ENCODE results near the gene EVI5. TPM values are rescaled to one million over a fixed set of nuclear protein-coding genes. Genes with fewer than 3 reads are reported as not detected.
A peak's percentile ranks its signal among the peaks of the same experiment; 100 is the strongest.

The EVI5 gene
- total and polyA plus RNA-seq, 8 donors: 1.8 to 200 (median 52.0) TPM

DNA sequence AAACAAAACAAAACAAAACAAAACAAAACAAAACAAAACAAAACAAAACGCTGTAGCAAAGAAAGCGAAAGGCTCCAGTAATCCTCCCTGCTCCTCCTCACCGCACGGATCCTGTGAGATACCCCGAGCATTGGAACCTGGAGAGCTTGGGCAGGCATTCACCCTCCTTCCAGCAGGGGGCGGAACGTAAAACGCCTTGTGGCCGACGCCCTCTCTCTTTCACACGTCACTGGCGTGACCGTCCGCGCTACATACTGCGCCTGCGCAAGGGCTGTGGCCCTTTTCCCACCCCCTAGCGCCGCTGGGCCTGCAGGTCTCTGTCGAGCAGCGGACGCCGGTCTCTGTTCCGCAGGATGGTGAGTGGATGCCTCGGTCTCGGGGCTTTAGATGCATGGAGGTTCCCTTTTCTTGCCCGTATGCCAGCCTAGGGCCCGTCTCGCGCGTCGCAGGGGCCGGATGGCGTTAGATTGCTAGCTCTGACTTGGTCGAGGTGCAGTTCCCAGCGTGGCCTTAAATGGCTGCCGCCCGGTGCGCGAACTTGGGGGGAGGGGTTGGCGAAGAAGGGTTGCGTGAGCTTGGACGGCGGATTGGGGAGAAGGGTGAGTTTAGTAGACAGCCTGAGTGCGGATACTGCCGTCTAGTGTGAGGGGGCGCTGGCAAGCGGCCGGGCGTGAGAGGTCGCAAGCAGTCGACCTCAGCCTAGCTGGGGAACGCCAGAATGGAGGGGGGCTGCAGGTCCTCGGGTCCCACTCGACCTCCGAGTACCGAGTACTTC is 47.0 kb upstream of the EVI5 start, which contains the start of gene RPL5:
Gene RPL5 (plus strand): TSS at position 279 of the 775 bp plus-strand sequence. CDS start 75 bp downstream, at position 354.
- intact Hi-C loops (cut with DNase I; ENCODE audit: low total_unique reads): no loop called here
- no peaks in the 10 kb centered on the region for H3K9me3 ChIP-seq
- peaks cover 18 to 37% (median 33%) of the 10 kb centered on the region in 4 donors for H3K36me3 ChIP-seq
- no peaks in the 10 kb centered on the region for H3K27me3 ChIP-seq
- peak within 1 kb of the TSS; percentile 85 to 98 (median 97) for H3K27ac ChIP-seq
- WGBS, 5 donors: 0 to 1% (median 0%) methylated on average over 47 to 57 of the region's 57 CpGs
- DNase-seq: peak; percentile 98 to 99
- H3K4me3 ChIP-seq: peak within 1 kb of the TSS; percentile 79 to 97 (median 90)
- peaks cover 27 to 42% (median 35%) of the 10 kb centered on the region in 4 donors for H3K4me1 ChIP-seq
- TF ChIP-seq POLR2AphosphoS5 (IDR thresholded peaks at IDR 0.05) (peak; percentile 98 to 99 (median 99)), EP300 (IDR thresholded peaks at IDR 0.05) (no peak), POLR2A (IDR thresholded peaks at IDR 0.05) (peak in 2 of 4 donors; percentile 55 to 80)
- TF ChIP-seq, protein P1, sequence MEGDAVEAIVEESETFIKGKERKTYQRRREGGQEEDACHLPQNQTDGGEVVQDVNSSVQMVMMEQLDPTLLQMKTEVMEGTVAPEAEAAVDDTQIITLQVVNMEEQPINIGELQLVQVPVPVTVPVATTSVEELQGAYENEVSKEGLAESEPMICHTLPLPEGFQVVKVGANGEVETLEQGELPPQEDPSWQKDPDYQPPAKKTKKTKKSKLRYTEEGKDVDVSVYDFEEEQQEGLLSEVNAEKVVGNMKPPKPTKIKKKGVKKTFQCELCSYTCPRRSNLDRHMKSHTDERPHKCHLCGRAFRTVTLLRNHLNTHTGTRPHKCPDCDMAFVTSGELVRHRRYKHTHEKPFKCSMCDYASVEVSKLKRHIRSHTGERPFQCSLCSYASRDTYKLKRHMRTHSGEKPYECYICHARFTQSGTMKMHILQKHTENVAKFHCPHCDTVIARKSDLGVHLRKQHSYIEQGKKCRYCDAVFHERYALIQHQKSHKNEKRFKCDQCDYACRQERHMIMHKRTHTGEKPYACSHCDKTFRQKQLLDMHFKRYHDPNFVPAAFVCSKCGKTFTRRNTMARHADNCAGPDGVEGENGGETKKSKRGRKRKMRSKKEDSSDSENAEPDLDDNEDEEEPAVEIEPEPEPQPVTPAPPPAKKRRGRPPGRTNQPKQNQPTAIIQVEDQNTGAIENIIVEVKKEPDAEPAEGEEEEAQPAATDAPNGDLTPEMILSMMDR (IDR thresholded peaks at IDR 0.05): peak in 6 of 7 experiments; percentile 94 to 99 (median 96)

GRCh38 chr1:92831368-92831761 is 46.5 kb upstream of the EVI5 start:
- Histone ChIP-seq H3K9me3 (no peaks in the 10 kb centered on the region), H3K27ac (peak overlapping the region in 2 of 5 donors; percentile 97), H3K4me1 (peaks cover 27 to 36% (median 32%) of the 10 kb centered on the region in 4 donors), H3K27me3 (no peaks in the 10 kb centered on the region), H3K36me3 (peaks cover 16 to 31% (median 27%) of the 10 kb centered on the region in 4 donors), H3K4me3 (peak overlapping the region in 3 of 4 donors; percentile 79 to 97 (median 87))
- TF ChIP-seq, protein P1 (IDR thresholded peaks at IDR 0.05): no peak
- TF ChIP-seq EP300 (IDR thresholded peaks at IDR 0.05): no peak
- no peak for TF ChIP-seq POLR2AphosphoS5 (IDR thresholded peaks at IDR 0.05)
- no peak for TF ChIP-seq POLR2A (IDR thresholded peaks at IDR 0.05)
- intact Hi-C loops (cut with DNase I; ENCODE audit: low total_unique reads): no loop called here
- WGBS, 5 donors: 43 to 58% (median 53%) methylated on average over 4 of the region's 4 CpGs
- DNase-seq: peak in 1 of 2 donors; percentile 26

- TF ChIP-seq POLR2AphosphoS5 (IDR thresholded peaks at IDR 0.05): no peak
- no peak for TF ChIP-seq POLR2A (IDR thresholded peaks at IDR 0.05)
- no peak for TF ChIP-seq EP300 (IDR thresholded peaks at IDR 0.05)
- TF ChIP-seq, protein P1 (IDR thresholded peaks at IDR 0.05): no peak
- DNase-seq: no peak
- 74 to 78% (median 77%) methylated on average over 4 to 6 of the region's 6 CpGs for WGBS, 5 donors
- H3K4me1 ChIP-seq: peaks cover 0 to 14% (median 2%) of the 10 kb centered on the region in 4 donors
- no peaks in the 10 kb centered on the region for H3K9me3 ChIP-seq
- intact Hi-C loops (cut with DNase I; ENCODE audit: low total_unique reads): loop anchor here (10.0 kb wide), 1 partner anchor 72 kb away; no protein-coding TSS in a partner anchor
- no peaks in the 10 kb centered on the region for H3K36me3 ChIP-seq
- no peak overlapping the region for H3K4me3 ChIP-seq
- H3K27me3 ChIP-seq: no peaks in the 10 kb centered on the region
- H3K27ac ChIP-seq: no peak overlapping the region
Observed at GRCh38 chr1:92826792-92827191, 41.9 kb upstream of the EVI5 start.

- Histone ChIP-seq H3K4me3 (no peak overlapping the region), H3K27me3 (no peaks in the 10 kb centered on the region), H3K27ac (no peak overlapping the region), H3K36me3 (no peaks in the 10 kb centered on the region), H3K4me1 (peaks cover 0 to 18% (median 2%) of the 10 kb centered on the region in 4 donors), H3K9me3 (no peaks in the 10 kb centered on the region)
- intact Hi-C loops (cut with DNase I; ENCODE audit: low total_unique reads): loop anchor here (10.0 kb wide), 1 partner anchor 68 kb away; no protein-coding TSS in a partner anchor
- TF ChIP-seq POLR2AphosphoS5 (IDR thresholded peaks at IDR 0.05) (no peak), EP300 (IDR thresholded peaks at IDR 0.05) (no peak), POLR2A (IDR thresholded peaks at IDR 0.05) (no peak)
- TF ChIP-seq, protein P1 (IDR thresholded peaks at IDR 0.05): no peak
- 53 to 80% (median 76%) methylated on average over 3 of the region's 3 CpGs for WGBS, 5 donors
- no peak for DNase-seq
Observed at GRCh38 chr1:92822879-92823278, 38.0 kb upstream of the EVI5 start.
